GM19328 (cell line): ENCODE measurements around the gene ZNF180.
"Not testable (repeated sequence)": the region's sequence is repeated elsewhere in the genome, so short reads cannot be mapped to it uniquely, and the experiment has no call there.

Experiments
- ATAC-seq: cut with Tn5 transposase; IDR thresholded peaks from one replicate; pipeline ENCODE4 v1.9.1; 2021; ENCODE audit warnings: mild to moderate bottlenecking, moderate library complexity; ENCODE audit not compliant: unreplicated experiment

ZNF180 gene

GRCh38 chr19:44499559-44499958 is 763 bp downstream of the ZNF180 start:
- ATAC-seq: no peak

- ATAC-seq: no peak
Observed at GRCh38 chr19:44498988-44499387, 1.3 kb downstream of the ZNF180 start.

- no peak for ATAC-seq
Observed at GRCh38 chr19:44496711-44497110, 3.6 kb downstream of the ZNF180 start.

GRCh38 chr19:44476559-44477408 is 23.5 kb downstream of the ZNF180 start:
- no peak for ATAC-seq

GRCh38 chr19:44468730-44469129 is 31.6 kb downstream of the ZNF180 start:
- not testable (repeated sequence) for ATAC-seq

GRCh38 chr19:44462600-44463286 is 37.6 kb downstream of the ZNF180 start:
- ATAC-seq: not testable (repeated sequence)

GRCh38 chr19:44456016-44456415 is 44.3 kb downstream of the ZNF180 start:
- not testable (repeated sequence) for ATAC-seq

- no peak for ATAC-seq
Observed at GRCh38 chr19:44455100-44455499, 45.2 kb downstream of the ZNF180 start.

GRCh38 chr19:44452367-44452766 is 48.0 kb downstream of the ZNF180 start:
- no peak for ATAC-seq

- no peak for ATAC-seq
Observed at GRCh38 chr19:44451687-44452086, 48.6 kb downstream of the ZNF180 start.

- ATAC-seq: no peak
Observed at GRCh38 chr19:44447916-44448674, 52.2 kb downstream of the ZNF180 start, which contains the start of gene ZNF229. ZNF229 (minus strand) TSS chr19:44448472; CDS start chr19:44442847, 5,625 bp downstream.

- no peak for ATAC-seq
Observed at GRCh38 chr19:44438441-44438840, 61.9 kb downstream of the ZNF180 start.

GRCh38 chr19:44435441-44435840 is 64.9 kb downstream of the ZNF180 start:
- ATAC-seq: no peak

- no peak for ATAC-seq
Observed at GRCh38 chr19:44430956-44431355, 69.4 kb downstream of the ZNF180 start.
